GM12878 (cell line): ENCODE measurements around the gene WTAP. TPM values are rescaled to one million over a fixed set of nuclear protein-coding genes. Genes with fewer than 3 reads are reported as not detected.

Experiments used
- BCL11A ChIP-seq: IDR thresholded peaks from 2 replicates; pipeline ENCODE4 v1.6.1; 2011; ENCODE audit warnings: low read depth, low read length
- CEBPB ChIP-seq, 2 experiments: fragments of 150-350 bp in 1 of 2; IDR thresholded peaks; 2 replicates each; pipeline ENCODE4 v1.6.1; 2012 to 2014; ENCODE audit warnings: low read depth in 2 of 2, low read length in 2 of 2, borderline replicate concordance in 1 of 2, inconsistent platforms in 1 of 2
- EGR1 ChIP-seq, 2 experiments: IDR thresholded peaks; 1 replicate in 1 of 2; 2 replicates in 1 of 2; pipeline ENCODE4 v1.6.1; 2011 to 2012; ENCODE audit warnings: low read depth in 2 of 2, low read length in 2 of 2, borderline replicate concordance in 1 of 2, mild to moderate bottlenecking in 1 of 2, moderate library complexity in 1 of 2
- ETV6 ChIP-seq, 2 experiments: fragments of 450-650 bp in 1 of 2; IDR thresholded peaks in 1 of 2; conservative IDR thresholded peaks in 1 of 2; 2 replicates each; pipeline ENCODE4 v1.6.1; 2014; ENCODE audit warnings: antibody characterized with exemption in 1 of 2, borderline replicate concordance in 1 of 2, low read depth in 1 of 2, mild to moderate bottlenecking in 1 of 2, moderate library complexity in 1 of 2
- FOXK2 ChIP-seq: fragments of 450-650 bp; IDR thresholded peaks from 2 replicates; pipeline ENCODE4 v1.6.1; 2017; ENCODE audit warnings: mild to moderate bottlenecking, moderate library complexity
- HDAC2 ChIP-seq: fragments of 200-600 bp; sonication (generic); IDR thresholded peaks from 2 replicates; pipeline ENCODE4 v1.6.1; 2017
- NFIC ChIP-seq: IDR thresholded peaks from 2 replicates; pipeline ENCODE4 v1.6.1; 2012; ENCODE audit warnings: low read depth, mild to moderate bottlenecking, inconsistent platforms, low read length, moderate library complexity
- NR2C1 ChIP-seq: fragments of 450-650 bp; IDR thresholded peaks from 2 replicates; pipeline ENCODE4 v1.6.1; 2017; ENCODE audit warnings: antibody characterized with exemption, mild to moderate bottlenecking, moderate library complexity
- NRF1 ChIP-seq: conservative IDR thresholded peaks from 2 replicates; pipeline ENCODE4 v1.6.1; 2011; ENCODE audit warnings: mild to moderate bottlenecking, low read depth, low read length, improper control_type of control experiment
- PML ChIP-seq: IDR thresholded peaks from 2 replicates; pipeline ENCODE4 v1.6.1; 2012; ENCODE audit warnings: low read length, inconsistent platforms
- RBBP5 ChIP-seq: fragments of 200-600 bp; sonication (generic); conservative IDR thresholded peaks from 2 replicates; pipeline ENCODE4 v1.6.1; 2016
- RUNX3 ChIP-seq: IDR thresholded peaks from 2 replicates; pipeline ENCODE4 v1.6.1; 2012; ENCODE audit warnings: low read length, inconsistent platforms
- SUZ12 ChIP-seq: fragments of 200-600 bp; sonication (generic); IDR thresholded peaks from one replicate; pipeline ENCODE4 v1.6.1; 2018; ENCODE audit warnings: antibody characterized with exemption, mild to moderate bottlenecking; ENCODE audit not compliant: unreplicated experiment
- TAF1 ChIP-seq: IDR thresholded peaks from 2 replicates; pipeline ENCODE4 v1.6.1; 2011; ENCODE audit warnings: mild to moderate bottlenecking, low read depth, low read length, borderline replicate concordance
- TARDBP ChIP-seq: IDR thresholded peaks from 2 replicates; pipeline ENCODE4 v1.6.1; 2016; ENCODE audit warnings: borderline replicate concordance
- TBL1XR1 ChIP-seq: IDR thresholded peaks from 2 replicates; pipeline ENCODE4 v1.6.1; 2012; ENCODE audit warnings: low read depth, low read length, improper control_type of control experiment
- TCF7 ChIP-seq: IDR thresholded peaks from 2 replicates; pipeline ENCODE4 v1.6.1; 2014; ENCODE audit warnings: antibody characterized with exemption, borderline replicate concordance
- WRNIP1 ChIP-seq: IDR thresholded peaks from 2 replicates; pipeline ENCODE4 v1.6.1; 2011; ENCODE audit warnings: low read depth, low read length, improper control_type of control experiment, borderline replicate concordance
- ZSCAN29 ChIP-seq: fragments of 450-650 bp; IDR thresholded peaks from 2 replicates; pipeline ENCODE4 v1.6.1; 2017; ENCODE audit warnings: mild to moderate bottlenecking, moderate library complexity
- polyA plus RNA-seq, 11 experiments: library from polyadenylated mRNA; depleted of rRNA in 4 of 11; unstranded in 6 of 11; stranded (reverse) in 5 of 11; fragments of >200 nt; fragmentation: Nextera tagmentation in 4 of 11; fragmentation: Illumina TruSeq in 1 of 11; extraction: Ambion mirVana in 4 of 11; extraction: Trizol in 1 of 11; gene quantifications; 1 replicate in 1 of 11; 2 replicates in 10 of 11; pipeline versions ENCODE4 v1.2.1 to v1.2.3, GENCODE V29; 2011 to 2016; ENCODE audit warnings: inconsistent platforms in 2 of 11, missing spikeins in 2 of 11, low read depth in 1 of 11
- total RNA-seq, 4 experiments: library from RNA; depleted of rRNA in 3 of 4; stranded (reverse); fragments of >200 nt in 3 of 4; fragmentation: Illumina TruSeq in 1 of 4; extraction: Trizol in 1 of 4; gene quantifications; 2 replicates each; pipeline versions ENCODE4 v1.2.1 to v1.2.3, GENCODE V29; 2013 to 2021
- TF ChIP-seq, protein P1 (sequence below): fragments of 450-650 bp; IDR thresholded peaks from 2 replicates; pipeline ENCODE4 v1.6.1; 2017; ENCODE audit warnings: mild to moderate bottlenecking, moderate library complexity
- TF ChIP-seq, protein P2 (sequence below): fragments of 450-650 bp; IDR thresholded peaks from 2 replicates; pipeline ENCODE4 v1.6.1; 2016; ENCODE audit warnings: mild to moderate bottlenecking, moderate library complexity, borderline replicate concordance
- TF ChIP-seq, protein P3 (sequence below): IDR thresholded peaks from 2 replicates; pipeline ENCODE4 v1.6.1; 2012; ENCODE audit warnings: low read length, inconsistent platforms

Gene WTAP
- total and polyA plus RNA-seq, 10 of the 15 experiments (the other 5 are each of a cell fraction or from before 2014, with no cell fraction given), result 38.7 to 132 (median 83.1) TPM

DNA sequence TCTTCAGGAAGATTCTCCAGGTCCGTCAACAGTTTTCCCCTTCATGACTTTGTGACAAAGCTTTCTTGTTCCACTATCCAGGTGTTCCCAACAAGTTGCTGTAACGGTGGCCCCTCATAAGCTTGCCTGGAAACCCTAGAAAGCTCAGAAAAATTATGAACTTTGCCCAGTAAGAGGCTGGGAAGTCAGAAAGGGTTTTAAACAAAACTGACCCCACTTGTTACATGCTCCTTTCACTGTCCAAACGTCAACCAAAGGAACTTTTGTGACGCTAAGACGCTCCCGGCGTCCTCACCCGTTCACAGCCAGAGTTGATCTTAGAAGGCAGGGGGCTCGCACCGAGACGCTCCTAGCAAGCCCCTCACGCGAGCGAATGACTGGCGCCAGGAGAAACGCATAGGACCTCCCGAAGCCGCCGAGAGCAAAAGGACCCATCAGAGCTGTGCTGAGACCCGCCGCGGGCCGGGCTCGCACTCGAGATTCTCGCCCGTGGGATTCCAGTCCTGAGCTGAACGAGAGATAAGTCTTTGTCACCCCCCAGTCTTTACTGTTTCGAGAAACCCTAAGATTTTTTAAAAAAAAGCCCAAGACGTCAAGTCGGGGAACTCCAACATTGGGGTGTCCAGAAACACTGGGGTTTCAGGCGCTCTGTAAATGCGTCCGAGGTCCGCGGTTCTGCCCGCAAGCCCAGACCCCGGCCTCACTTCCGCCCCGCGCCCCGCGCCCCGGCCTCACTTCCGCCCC is 34.0 kb downstream of the WTAP start (continued):
- TF ChIP-seq TAF1 (0 out of 2 replicates have a peak, but pooled peaks have one; percentile 6), HDAC2 (no peak), NRF1 (no peak), ZSCAN29 (no peak), RUNX3 (0 out of 2 replicates have a peak, but pooled peaks have one; percentile 9), WRNIP1 (no peak), NR2C1 (0 out of 2 replicates have a peak, but pooled peaks have one; percentile 9), TCF7 (no peak), CEBPB (IDR thresholded peaks at IDR 0.05; ENCODE audit: borderline replicate concordance in 1 of 2, low read depth in 2 of 2, low read length in 2 of 2) (no peak), PML (peak; percentile 50; the same call in 1 of the 2 replicates), RBBP5 (no peak), NFIC (no peak), SUZ12 (no peak), TBL1XR1 (no peak), ETV6 (conservative IDR thresholded peaks at IDR 0.05 in 1 of 2, IDR thresholded peaks at IDR 0.05 in 1 of 2; ENCODE audit: borderline replicate concordance in 1 of 2, low read depth in 1 of 2) (no peak), FOXK2 (no peak), EGR1 (IDR thresholded peaks at IDR 0.05; ENCODE audit: borderline replicate concordance in 1 of 2, low read depth in 2 of 2, low read length in 2 of 2) (no peak), TARDBP (no peak), BCL11A (no peak)
- TF ChIP-seq, protein P1, sequence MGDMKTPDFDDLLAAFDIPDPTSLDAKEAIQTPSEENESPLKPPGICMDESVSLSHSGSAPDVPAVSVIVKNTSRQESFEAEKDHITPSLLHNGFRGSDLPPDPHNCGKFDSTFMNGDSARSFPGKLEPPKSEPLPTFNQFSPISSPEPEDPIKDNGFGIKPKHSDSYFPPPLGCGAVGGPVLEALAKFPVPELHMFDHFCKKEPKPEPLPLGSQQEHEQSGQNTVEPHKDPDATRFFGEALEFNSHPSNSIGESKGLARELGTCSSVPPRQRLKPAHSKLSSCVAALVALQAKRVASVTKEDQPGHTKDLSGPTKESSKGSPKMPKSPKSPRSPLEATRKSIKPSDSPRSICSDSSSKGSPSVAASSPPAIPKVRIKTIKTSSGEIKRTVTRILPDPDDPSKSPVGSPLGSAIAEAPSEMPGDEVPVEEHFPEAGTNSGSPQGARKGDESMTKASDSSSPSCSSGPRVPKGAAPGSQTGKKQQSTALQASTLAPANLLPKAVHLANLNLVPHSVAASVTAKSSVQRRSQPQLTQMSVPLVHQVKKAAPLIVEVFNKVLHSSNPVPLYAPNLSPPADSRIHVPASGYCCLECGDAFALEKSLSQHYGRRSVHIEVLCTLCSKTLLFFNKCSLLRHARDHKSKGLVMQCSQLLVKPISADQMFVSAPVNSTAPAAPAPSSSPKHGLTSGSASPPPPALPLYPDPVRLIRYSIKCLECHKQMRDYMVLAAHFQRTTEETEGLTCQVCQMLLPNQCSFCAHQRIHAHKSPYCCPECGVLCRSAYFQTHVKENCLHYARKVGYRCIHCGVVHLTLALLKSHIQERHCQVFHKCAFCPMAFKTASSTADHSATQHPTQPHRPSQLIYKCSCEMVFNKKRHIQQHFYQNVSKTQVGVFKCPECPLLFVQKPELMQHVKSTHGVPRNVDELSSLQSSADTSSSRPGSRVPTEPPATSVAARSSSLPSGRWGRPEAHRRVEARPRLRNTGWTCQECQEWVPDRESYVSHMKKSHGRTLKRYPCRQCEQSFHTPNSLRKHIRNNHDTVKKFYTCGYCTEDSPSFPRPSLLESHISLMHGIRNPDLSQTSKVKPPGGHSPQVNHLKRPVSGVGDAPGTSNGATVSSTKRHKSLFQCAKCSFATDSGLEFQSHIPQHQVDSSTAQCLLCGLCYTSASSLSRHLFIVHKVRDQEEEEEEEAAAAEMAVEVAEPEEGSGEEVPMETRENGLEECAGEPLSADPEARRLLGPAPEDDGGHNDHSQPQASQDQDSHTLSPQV, result no peak
- TF ChIP-seq, protein P2, sequence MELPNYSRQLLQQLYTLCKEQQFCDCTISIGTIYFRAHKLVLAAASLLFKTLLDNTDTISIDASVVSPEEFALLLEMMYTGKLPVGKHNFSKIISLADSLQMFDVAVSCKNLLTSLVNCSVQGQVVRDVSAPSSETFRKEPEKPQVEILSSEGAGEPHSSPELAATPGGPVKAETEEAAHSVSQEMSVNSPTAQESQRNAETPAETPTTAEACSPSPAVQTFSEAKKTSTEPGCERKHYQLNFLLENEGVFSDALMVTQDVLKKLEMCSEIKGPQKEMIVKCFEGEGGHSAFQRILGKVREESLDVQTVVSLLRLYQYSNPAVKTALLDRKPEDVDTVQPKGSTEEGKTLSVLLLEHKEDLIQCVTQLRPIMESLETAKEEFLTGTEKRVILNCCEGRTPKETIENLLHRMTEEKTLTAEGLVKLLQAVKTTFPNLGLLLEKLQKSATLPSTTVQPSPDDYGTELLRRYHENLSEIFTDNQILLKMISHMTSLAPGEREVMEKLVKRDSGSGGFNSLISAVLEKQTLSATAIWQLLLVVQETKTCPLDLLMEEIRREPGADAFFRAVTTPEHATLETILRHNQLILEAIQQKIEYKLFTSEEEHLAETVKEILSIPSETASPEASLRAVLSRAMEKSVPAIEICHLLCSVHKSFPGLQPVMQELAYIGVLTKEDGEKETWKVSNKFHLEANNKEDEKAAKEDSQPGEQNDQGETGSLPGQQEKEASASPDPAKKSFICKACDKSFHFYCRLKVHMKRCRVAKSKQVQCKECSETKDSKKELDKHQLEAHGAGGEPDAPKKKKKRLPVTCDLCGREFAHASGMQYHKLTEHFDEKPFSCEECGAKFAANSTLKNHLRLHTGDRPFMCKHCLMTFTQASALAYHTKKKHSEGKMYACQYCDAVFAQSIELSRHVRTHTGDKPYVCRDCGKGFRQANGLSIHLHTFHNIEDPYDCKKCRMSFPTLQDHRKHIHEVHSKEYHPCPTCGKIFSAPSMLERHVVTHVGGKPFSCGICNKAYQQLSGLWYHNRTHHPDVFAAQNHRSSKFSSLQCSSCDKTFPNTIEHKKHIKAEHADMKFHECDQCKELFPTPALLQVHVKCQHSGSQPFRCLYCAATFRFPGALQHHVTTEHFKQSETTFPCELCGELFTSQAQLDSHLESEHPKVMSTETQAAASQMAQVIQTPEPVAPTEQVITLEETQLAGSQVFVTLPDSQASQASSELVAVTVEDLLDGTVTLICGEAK, result peak; percentile 60; the same call in 1 of the 2 replicates
- TF ChIP-seq, protein P3, sequence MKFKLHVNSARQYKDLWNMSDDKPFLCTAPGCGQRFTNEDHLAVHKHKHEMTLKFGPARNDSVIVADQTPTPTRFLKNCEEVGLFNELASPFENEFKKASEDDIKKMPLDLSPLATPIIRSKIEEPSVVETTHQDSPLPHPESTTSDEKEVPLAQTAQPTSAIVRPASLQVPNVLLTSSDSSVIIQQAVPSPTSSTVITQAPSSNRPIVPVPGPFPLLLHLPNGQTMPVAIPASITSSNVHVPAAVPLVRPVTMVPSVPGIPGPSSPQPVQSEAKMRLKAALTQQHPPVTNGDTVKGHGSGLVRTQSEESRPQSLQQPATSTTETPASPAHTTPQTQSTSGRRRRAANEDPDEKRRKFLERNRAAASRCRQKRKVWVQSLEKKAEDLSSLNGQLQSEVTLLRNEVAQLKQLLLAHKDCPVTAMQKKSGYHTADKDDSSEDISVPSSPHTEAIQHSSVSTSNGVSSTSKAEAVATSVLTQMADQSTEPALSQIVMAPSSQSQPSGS, result no peak
